ENCODE results near the gene RANBP17. TPM values are rescaled to one million over a fixed set of nuclear protein-coding genes. Genes with fewer than 3 reads are reported as not detected.

RANBP17 gene
- total RNA-seq, 1 donor from 2014 or later = 32.8 TPM

- Mint-ChIP-seq H3K27ac (no peak overlapping the region), H3K36me3 (ENCODE audit: insufficient read depth) (no peaks in the 10 kb centered on the region), H3K4me1 (ENCODE audit: low read depth) (no peaks in the 10 kb centered on the region), H3K27me3 (no peaks in the 10 kb centered on the region), H3K4me3 (ENCODE audit: low read depth) (no peak overlapping the region), H3K9me3 (ENCODE audit: low read depth) (peaks cover 3% of the 10 kb centered on the region)
- TF ChIP-seq CTCF (IDR thresholded peaks at IDR 0.05; ENCODE audit: unreplicated experiment) = no peak
- DNase-seq (ENCODE audit: low spot score, unreplicated experiment) = no peak
Observed at GRCh38 chr5:171127314-171127713, 265.5 kb downstream of the RANBP17 start.

DNA sequence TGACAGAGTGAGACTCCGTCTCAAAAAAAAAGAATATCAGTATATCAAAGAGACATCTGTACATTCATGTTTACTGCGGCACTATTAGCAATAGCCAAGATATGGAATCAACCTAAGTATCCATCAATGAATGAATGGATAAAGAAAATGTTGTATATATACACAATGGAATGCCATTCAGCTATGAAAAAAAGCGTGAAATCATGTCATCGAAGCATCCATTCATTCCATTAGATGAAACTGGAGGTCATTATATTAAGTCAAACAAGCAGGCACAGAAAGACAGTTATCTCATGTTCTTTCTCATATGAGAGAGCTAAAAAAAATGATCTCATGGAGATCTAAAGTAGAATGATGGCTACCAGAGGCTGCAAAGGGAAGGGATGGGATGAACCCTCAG lies 266.3 kb downstream of the RANBP17 start:
- no peak overlapping the region for H3K27ac Mint-ChIP-seq
- H3K27me3 Mint-ChIP-seq = no peaks in the 10 kb centered on the region
- no peaks in the 10 kb centered on the region for H3K36me3 Mint-ChIP-seq (ENCODE audit: insufficient read depth)
- peaks cover 3% of the 10 kb centered on the region for H3K9me3 Mint-ChIP-seq (ENCODE audit: low read depth)
- DNase-seq (ENCODE audit: low spot score, unreplicated experiment) = no peak
- no peaks in the 10 kb centered on the region for H3K4me1 Mint-ChIP-seq (ENCODE audit: low read depth)
- H3K4me3 Mint-ChIP-seq (ENCODE audit: low read depth) = no peak overlapping the region
- TF ChIP-seq CTCF (IDR thresholded peaks at IDR 0.05; ENCODE audit: unreplicated experiment) = no peak

GRCh38 chr5:171129308-171129707 lies 267.5 kb downstream of the RANBP17 start:
- H3K27me3 Mint-ChIP-seq = no peaks in the 10 kb centered on the region
- TF ChIP-seq CTCF (IDR thresholded peaks at IDR 0.05; ENCODE audit: unreplicated experiment) = no peak
- no peaks in the 10 kb centered on the region for H3K4me1 Mint-ChIP-seq (ENCODE audit: low read depth)
- DNase-seq (ENCODE audit: low spot score, unreplicated experiment) = no peak
- H3K4me3 Mint-ChIP-seq (ENCODE audit: low read depth) = no peak overlapping the region
- H3K36me3 Mint-ChIP-seq (ENCODE audit: insufficient read depth) = no peaks in the 10 kb centered on the region
- peaks cover 3% of the 10 kb centered on the region for H3K9me3 Mint-ChIP-seq (ENCODE audit: low read depth)
- H3K27ac Mint-ChIP-seq = no peak overlapping the region

- TF ChIP-seq CTCF (IDR thresholded peaks at IDR 0.05; ENCODE audit: unreplicated experiment) = no peak
- Mint-ChIP-seq H3K36me3 (ENCODE audit: insufficient read depth) (no peaks in the 10 kb centered on the region), H3K27ac (no peak overlapping the region), H3K4me3 (ENCODE audit: low read depth) (no peak overlapping the region), H3K4me1 (ENCODE audit: low read depth) (peaks cover 3% of the 10 kb centered on the region), H3K9me3 (ENCODE audit: low read depth) (no peaks in the 10 kb centered on the region), H3K27me3 (no peaks in the 10 kb centered on the region)
- no peak for DNase-seq (ENCODE audit: low spot score, unreplicated experiment)
Observed at GRCh38 chr5:171131497-171131896, 269.7 kb downstream of the RANBP17 start.

GRCh38 chr5:171137768-171138525 lies 276.1 kb downstream of the RANBP17 start:
- H3K27ac Mint-ChIP-seq = no peak overlapping the region
- TF ChIP-seq CTCF (IDR thresholded peaks at IDR 0.05; ENCODE audit: unreplicated experiment) = no peak
- DNase-seq (ENCODE audit: low spot score, unreplicated experiment) = no peak
- H3K9me3 Mint-ChIP-seq (ENCODE audit: low read depth) = no peaks in the 10 kb centered on the region
- no peaks in the 10 kb centered on the region for H3K27me3 Mint-ChIP-seq
- no peak overlapping the region for H3K4me3 Mint-ChIP-seq (ENCODE audit: low read depth)
- no peaks in the 10 kb centered on the region for H3K36me3 Mint-ChIP-seq (ENCODE audit: insufficient read depth)
- H3K4me1 Mint-ChIP-seq (ENCODE audit: low read depth) = peaks cover 3% of the 10 kb centered on the region

Measured in progenitor cell of endocrine pancreas (in vitro differentiated cells).